GM21360 (cell line): ENCODE results near the gene BBS7.

Source experiments
- ATAC-seq: cut with Tn5 transposase; IDR thresholded peaks from one replicate; pipeline ENCODE4 v1.9.1; 2021; ENCODE audit warnings: mild to moderate bottlenecking, moderate library complexity; ENCODE audit not compliant: unreplicated experiment

The BBS7 gene, protein sequence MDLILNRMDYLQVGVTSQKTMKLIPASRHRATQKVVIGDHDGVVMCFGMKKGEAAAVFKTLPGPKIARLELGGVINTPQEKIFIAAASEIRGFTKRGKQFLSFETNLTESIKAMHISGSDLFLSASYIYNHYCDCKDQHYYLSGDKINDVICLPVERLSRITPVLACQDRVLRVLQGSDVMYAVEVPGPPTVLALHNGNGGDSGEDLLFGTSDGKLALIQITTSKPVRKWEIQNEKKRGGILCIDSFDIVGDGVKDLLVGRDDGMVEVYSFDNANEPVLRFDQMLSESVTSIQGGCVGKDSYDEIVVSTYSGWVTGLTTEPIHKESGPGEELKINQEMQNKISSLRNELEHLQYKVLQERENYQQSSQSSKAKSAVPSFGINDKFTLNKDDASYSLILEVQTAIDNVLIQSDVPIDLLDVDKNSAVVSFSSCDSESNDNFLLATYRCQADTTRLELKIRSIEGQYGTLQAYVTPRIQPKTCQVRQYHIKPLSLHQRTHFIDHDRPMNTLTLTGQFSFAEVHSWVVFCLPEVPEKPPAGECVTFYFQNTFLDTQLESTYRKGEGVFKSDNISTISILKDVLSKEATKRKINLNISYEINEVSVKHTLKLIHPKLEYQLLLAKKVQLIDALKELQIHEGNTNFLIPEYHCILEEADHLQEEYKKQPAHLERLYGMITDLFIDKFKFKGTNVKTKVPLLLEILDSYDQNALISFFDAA

DNA sequence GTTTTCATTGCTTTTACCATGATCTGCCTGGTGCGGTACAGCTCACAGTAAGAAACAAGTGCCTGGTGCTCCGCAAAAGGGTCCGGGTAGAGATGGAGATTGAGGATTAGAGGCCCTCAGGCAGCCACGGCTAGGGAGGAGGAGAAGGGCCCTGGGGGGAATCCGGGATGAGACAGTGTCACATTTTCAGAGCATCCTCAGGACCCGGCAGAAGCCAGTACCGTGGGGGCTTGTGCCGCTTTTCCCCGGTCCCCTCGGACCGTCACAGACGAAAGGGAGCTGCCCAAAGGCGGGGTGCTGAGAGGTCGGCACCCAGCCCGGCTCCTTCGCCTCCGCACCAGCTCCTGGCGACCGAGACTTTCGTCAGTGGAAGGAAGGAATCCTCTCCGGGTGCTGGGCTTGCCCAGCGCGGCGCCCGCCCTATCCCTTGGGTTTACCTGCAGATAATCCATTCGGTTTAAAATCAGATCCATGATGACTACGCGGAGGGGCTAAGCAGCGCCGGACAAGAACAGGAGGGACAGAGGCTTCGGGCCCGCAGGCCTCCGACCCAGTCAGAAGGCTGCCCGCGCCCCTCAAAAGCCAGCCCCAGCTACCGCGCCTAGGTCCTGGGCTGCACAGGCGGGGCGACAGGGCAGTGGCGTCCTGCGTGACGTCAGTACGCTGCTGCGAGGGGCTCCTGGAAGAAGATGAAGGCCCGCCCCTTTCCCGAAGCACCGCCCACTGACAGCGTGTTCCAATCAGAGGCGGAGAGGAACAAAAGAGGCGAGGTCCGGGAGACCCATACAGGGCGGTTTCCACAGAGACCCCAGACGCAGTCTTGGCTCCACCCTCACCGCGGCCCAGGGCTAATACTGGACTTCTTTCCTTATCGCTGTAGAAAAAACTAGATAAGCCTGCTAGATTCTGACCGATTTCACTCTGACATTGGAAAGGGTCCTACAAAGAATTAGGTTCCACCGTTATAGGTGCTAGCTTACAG, at the start of gene BBS7:
Gene BBS7 (minus strand): TSS at position 634 of the 982 bp plus-strand sequence. CDS start 161 bp downstream, at position 473.
- peak; percentile 99 for ATAC-seq

DNA sequence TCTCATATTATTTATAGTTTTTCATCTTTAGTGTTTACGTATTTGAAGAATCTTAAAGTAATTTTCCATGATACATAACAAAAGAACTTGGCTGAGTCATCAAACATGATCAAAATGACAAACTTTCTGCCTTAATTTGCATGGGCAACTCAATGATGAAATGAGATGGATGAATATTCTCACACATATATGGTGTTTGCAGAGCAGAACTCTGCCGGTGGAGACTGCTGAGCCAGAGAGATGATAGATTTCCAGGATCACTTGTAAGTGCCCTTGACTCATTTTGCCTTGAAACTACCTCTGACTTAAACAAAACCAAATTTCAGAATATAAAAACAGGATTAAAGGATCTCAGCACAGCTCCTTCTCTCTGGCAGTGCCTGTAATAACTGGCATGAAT, 43.4 kb upstream of the BBS7 start:
- ATAC-seq = no peak

DNA sequence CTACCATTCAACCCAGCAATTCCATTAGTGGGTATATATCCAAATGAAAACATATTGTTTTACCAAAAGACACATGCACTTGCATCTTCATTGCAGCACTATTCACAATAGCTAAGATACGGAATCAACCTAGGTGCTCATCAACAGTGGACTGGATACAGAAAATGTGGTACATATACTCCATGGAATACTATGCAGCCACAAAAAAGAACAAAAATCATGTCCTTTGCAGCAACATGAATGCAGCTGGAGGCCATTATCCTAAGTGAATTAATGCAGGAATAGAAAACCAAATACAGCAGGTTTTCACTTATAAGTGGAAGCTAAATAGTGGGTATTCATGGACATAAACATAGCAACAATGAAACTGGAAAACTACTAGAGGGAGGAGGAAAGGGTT, 38.1 kb upstream of the BBS7 start:
- no peak for ATAC-seq

DNA sequence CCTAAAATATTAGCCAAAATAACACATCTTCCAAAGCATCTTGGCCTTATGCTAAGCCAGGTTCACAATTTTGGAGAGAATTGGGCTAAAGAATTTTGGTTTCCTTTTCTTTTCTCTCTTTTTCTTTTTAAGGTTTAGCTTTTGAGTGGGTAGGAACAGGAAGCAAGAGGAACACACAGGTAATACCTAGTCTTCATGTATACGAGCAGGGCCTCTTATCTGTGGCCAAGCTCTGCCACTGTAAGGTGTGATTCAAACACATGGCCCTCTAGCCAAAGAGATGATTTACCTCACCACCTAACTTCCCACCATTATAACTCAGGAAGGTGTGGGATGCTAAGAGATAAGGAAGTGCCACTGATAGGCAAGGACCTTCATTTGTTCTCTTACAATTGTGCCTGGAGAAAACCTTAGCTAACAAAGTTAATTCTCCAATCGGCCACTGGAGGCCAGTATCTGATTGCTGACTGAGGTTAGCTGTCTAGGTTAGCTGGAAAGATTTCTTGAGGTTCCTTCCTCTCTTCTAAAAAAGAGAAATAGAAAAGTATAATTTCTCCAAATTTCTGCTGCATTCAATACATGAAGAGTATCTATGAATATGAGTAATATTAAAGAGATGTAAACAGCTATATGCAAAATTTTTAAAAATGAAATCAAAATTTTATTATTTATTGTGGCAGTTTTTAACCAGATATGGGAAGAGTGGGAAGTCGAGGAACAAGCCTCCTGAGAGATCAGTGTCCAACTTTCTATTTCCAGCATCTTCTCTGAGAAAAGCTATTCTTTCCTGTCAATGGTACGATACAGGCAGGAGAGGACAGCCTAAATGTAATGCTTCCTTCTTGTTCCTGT, 30.1 kb upstream of the BBS7 start:
- ATAC-seq = peak; percentile 94

DNA sequence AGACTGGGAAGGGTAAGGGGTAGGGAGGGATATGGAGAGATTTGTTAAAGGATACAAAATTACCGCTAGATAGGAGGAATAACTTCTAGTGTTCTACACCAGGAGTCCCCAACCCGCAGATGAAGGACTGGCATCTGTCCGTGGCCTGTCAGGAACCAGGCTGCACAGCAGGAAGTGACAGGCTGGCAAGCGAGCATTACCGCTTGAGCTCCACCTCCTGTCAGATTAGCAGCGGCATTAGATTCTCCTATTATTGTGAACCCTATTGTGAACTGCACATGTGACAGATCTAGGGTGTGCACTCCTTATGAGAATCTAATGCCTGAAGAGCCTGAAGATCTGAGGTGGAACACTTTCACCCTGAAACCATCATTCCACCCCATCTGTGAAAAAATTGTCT, 27.9 kb upstream of the BBS7 start:
- ATAC-seq = no peak

DNA sequence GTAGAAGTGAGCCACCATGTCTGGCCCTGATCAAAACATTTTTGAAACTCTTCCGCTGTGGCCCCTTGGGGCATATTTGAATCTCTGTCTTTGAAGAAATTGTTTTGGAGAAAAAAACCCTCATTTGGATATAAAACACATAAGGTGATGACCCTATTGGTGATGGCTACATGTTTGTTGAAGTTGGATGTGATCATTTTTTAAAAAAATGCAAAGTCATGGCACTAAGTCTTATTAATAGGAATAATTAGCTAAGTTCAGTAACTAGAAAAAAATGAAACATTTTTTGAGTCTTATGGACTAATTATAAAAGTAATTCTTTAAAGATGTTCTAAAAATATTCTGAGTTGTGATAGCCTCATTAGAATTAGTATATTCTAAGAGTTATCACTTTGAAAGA, 17.9 kb upstream of the BBS7 start:
- ATAC-seq = no peak

DNA sequence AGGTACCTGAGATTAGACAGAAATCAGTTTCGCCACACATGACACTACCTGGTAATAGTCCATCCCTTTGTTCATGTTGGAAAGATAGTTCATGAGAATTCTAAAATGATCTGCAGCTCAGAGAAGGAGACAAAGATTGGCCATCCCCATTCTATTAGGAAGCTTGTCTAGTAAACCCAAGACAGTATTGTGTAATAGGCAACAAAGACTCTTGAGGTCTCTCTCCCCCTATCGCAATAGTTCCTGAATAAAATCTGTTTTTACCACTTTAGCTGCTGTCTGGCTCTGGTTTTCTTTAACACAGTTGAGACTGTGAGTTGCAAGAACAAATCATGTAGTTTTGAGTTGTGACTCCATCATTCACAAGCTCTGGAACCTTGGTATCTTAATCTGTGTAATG, 14.8 kb upstream of the BBS7 start:
- no peak for ATAC-seq

DNA sequence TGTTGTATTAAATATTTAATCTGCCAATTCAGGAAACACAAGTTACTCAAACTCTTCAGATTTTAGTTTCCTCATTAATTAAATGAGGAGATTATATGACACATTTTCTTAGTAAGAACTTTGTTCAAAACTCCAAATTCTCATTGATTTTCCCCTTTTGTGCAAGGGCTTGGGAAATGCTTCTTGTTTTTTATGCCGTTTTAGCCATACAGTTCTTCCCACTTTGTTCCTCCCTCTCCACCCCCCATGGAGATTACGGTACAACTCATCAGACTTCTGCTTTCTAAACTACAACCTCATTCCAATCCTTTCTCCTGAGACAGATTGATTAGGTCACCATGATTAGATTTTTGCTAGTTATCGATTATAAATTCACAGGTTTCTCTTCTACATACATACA, 10.9 kb upstream of the BBS7 start:
- ATAC-seq = no peak

DNA sequence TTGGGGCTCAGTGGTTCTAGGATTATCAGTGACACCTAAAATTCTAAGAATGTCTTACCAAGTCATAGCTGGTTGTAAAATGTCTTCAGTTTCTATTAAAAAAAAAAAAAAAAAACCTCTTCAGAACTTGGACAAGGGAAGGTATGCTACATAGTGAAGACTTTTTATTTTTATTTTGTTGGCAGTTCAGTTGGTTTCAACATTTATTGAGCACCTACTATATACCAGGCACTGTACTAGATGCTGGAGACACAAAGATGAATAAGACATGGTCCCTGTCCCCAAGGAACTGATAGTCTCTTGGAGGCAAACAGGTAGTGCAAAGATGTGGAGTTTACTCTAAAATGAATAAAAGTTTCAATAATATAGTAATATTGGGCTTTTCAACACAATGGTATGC, 8.9 kb upstream of the BBS7 start:
- ATAC-seq = no peak

DNA sequence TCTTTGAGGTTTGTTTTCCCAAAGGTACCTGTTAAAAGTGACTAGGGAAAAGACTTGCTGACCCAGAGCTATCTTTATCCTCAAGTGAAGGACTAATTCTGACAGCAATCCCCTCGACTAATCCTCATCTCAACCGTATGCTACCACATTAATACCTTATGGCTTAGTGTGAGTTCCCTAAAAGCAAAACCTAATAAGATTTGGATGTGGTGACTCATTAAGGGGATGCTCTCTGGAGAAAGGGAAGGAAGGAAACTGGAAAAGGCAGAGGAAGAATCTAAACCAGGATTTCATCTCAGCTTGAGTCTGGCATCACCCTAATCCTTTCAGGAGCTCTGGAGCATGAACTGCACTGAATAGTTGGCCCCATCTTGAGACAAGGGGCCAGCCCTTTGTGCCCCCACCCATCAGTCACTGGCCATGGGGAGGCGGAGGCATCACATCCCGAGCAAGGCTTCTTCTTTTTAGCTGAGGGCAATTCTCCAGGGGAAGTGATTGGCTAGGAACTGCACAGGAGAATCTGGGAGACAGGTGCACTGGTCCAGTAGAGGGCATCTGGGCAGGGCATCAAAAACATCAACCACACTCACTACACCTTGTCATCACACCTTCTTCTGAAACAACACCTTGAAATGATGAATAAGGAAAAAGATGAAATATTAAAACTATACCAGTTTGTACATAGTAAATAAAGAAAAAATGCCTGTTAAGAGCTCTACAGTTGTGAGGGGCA, 6.9 kb upstream of the BBS7 start:
- ATAC-seq = no peak

DNA sequence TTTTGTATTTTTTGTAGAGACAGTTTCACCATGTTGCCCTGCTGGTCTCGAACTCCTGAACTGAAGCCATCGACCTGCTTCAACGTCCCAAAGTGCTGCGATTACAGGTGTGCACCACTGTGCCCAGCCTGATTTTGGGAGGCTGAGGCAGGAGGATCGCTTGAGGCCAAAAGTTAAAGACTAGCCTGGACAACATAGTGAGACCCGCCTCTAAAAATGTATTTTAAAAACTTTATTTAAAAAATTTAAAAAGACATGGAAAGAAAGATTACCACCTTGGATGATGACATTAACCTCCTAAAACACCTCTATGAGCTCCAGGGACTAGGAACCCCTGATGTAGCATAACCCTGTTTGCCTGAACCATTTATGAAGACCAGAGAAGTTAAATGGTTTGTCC, 5.8 kb upstream of the BBS7 start:
- no peak for ATAC-seq

DNA sequence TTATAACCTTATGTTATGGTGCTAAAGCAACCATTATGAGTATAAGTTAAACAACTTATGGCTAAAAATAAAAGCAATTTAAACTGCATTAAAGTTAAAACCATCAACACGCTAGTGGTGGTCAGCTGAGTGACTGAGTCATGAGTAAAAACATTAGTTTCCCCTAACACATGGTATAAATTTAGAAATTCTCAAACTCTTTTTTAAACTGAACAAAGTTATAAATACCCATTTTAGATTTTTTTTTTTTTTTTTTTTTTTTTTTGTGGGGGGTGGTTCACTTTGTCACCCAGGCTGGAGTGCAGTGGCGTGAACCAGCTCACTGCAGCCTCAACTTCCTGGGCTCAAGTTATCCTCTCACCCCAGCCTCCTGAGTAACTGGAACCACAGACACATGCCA, 5.4 kb upstream of the BBS7 start:
- ATAC-seq = no peak

DNA sequence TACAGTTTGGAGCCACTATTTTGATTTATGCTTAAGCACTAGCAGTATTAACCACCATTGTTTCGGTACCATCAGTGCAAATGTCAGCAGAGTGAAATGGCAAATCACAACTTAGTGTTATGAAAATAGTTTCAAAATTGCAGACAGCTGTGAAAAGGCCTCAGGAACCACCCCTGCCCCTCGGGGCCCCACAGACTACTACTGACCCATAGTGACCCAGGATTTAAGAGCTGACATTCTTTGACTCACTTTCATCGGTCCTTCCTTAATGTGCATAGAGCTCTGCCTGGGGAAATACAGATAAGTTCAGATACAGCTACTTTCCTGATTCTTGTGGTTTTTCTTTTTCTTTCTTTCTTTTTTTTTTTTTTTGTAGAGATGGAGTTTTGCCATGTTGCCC, 3.3 kb upstream of the BBS7 start:
- no peak for ATAC-seq

DNA sequence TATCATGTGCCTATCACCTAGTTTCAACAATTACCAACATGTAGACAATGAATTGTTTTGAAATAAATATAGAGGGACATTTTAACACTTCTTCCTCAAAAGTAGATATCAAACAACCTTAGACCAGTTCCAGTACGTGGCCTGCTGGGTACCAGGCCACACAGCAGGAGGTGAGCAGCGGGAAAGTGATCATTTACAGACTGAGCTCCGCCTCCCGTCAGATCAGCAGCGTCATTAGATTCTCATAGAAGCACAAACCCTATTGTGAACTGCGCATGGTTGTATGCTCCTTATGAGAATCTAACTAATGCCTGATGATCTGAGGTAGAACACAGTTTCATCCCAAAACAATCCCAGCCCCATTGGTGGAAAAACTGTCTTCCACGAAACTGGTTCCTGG, 6.5 kb downstream of the BBS7 start:
- ATAC-seq = no peak

DNA sequence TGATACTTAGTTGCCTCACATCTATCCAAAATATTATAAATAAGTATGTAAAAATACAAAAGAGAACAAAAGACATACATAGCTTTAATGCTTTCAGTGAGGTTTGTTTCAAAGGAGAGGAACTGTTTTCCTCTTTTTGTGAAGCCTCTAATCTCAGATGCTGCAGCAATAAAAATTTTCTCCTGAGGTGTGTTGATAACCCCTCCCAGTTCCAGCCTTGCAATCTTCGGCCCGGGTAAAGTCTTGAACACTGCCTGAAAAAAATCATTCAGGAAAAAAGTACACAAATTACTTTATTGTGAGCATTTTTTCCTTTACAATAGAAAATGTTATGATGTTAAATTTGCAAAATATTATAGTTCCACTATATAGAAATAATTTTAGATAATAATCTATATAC, 8.8 kb downstream of the BBS7 start:
- no peak for ATAC-seq

DNA sequence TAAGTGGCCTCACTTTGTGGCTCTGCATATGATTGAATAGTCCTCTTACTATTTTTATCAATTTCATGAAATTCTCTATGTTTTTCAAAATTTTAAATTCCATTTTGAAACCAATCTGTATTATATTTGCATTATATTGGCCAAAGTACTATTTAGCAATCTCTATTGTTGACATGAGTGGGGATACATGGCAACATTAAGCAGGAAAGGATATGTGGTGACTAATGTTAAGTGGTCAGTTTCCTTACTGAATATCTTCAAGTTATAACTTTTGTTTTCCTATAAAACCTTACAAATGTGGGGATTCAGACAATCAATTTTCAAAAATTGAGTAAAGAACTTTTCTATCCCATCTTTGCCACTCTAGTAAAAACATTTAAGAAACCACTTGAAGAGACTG, 10.2 kb downstream of the BBS7 start:
- no peak for ATAC-seq

DNA sequence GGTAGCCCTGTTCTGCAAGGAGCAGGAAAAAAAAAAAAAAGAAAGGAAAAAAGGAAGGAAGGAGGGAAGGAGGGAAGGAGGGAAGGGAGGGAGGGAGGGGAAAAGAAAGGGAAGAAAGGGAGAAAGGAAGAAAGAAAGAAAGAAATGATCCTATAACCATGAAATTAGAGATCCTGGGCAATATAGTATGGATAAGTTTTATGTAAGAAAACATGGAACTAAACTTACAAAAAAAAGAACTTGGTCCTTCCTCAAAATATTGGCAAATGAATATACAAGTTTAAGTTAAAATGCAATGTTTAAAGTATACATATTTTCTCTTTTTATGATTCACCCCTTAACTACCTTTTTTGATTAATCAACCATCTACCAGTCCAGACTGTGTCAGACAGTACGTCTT, 18.9 kb downstream of the BBS7 start:
- ATAC-seq = no peak

DNA sequence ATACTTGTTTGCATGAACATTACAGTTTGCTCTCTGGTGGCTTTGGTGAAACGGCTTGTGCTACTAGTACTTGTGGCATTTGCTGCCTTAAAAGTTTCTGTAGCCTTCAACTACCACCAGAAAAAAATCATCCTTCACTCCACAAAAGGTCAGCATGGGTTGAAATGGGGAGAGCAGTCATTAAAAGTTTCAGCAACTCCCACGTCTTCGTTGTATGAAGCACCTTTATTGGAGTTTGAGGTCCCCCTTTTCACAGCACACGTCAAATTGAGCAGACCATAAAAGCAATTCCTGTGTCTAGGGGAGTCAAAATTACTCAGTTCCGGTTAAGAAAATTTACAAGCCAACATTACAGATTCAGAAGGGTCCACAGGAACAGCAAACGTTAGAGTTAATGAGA, 23.6 kb downstream of the BBS7 start:
- no peak for ATAC-seq

DNA sequence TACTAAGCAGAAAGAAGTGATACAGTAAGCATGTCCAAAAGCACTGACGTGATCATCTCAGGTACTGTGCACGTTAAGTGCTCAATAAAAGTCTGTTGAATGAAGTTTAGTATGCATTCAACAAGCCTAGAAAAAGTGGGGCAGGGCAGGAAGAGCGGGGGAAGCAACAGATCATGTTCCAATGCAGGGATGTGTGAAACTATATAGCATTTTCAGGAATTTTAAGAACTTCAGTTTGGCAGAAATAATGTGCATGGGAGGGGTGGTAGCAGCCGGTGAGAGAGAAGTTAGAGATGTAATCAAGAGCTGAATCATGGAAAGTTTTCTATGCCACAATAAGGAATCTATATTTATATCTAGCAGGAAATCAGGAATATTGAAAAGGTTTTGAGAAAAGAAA, 27.4 kb downstream of the BBS7 start:
- no peak for ATAC-seq

DNA sequence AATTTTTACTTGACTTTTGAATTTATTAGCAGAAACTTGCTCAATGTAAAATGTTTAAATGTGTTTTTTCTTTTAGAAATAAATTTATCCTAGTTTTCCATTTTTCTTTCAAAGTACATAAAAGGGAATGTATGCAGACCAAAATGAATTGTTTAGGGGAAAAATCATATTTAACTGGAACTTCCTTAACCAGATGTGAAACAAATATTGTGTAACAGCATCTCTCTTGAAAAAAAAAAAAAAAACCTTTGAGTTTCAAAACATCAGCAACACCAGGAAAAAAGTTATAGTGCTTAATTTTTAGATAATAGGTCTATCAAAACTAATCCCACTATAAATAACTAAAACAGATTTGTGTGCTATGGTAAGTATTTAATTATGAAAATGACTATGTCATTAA, 32.1 kb downstream of the BBS7 start:
- no peak for ATAC-seq
